ENCODE data around the gene JMJD6.

DNA sequence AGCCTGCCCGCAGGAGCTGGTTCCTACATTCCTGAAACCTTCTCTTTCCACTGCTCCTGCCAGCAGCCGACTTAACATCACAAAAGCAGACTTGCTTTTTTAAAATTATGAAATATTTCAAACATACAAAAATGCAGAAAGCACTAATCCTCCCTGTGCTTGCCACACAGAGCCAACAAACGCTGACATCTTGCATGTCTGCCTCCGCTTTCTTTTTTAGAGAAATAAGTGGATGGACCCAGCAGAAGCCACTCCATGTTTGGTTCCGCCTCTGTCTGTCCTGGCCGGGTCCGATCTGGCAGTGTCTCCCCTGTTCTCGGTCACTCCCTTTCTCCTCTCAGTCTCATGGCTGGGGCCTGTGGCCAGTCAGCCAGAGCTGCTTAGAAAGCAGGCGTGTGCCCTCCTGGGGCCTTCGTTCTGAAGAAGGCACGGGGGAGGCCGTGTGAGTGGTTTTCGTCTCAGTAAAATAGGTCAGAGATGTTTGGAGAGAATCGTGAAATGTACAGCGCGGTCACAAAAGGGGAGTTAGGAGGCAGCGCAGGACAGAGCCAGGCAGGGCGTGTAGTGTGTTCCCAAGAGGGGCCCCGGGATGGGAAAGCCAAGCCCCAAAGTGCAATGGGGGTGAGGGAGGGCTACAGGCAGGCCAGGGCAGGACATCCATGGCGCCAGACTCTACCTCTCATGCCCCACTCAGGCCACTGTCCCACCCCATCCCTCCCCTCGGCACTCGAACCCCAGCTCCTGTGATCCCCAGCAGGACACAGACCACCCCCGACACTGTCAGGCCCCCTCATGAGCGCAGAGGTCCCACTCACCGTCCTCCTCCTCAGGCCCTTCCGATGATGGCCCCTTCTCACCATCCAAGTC is 38.9 kb downstream of the JMJD6 start:
- no peak for TF ChIP-seq CTCF (IDR thresholded peaks at IDR 0.05; ENCODE audit: low read length)
- no peak for TF ChIP-seq EZH2 (IDR thresholded peaks at IDR 0.05; ENCODE audit: borderline replicate concordance, low read length)
